H1 (cell line): ENCODE measurements around the gene PIGT. TPM values are rescaled to one million over a fixed set of nuclear protein-coding genes. Genes with fewer than 3 reads are reported as not detected.

Experiments used
- CTCF ChIA-PET: fragments of 300-600 bp; sonication (Branson Sonifier 250); formaldehyde crosslinking; loops from one replicate; lab custom pipeline; 2021; ENCODE audit not compliant: partially characterized antibody; lab: Charles Lee
- POLR2A ChIA-PET: fragments of 300-600 bp; sonication (Branson Sonifier 250); formaldehyde crosslinking; loops from one replicate; lab custom pipeline; 2021; ENCODE audit warnings: inconsistent platforms; ENCODE audit not compliant: partially characterized antibody; lab: Charles Lee
- DNase-seq, 2 experiments: peaks; one replicate each; pipeline versions ENCODE4 v3.0.0 to v3.0.0-alpha.2; 2010 to 2022; ENCODE audit warnings: low spot score in 2 of 2, low read depth in 1 of 2, mixed read lengths in 1 of 2
- FAIRE-seq: peaks from 2 replicates; lab custom pipeline; 2011; peaks lifted over from hg19 to GRCh38; lab: Jason Lieb, UNC
- H2AFZ ChIP-seq: 2 replicates; pipeline ENCODE4 v1.8.1; 2012; ENCODE audit warnings: low read length, inconsistent platforms
- H2AK5ac ChIP-seq: 2 replicates; pipeline ENCODE4 v1.6.1; 2013; ENCODE audit warnings: low read depth, low read length
- H2BK120ac ChIP-seq: replicated peaks from 2 replicates; pipeline ENCODE3; 2013; ENCODE audit warnings: low read depth, low read length, inconsistent platforms
- H2BK12ac ChIP-seq: 2 replicates; pipeline ENCODE4 v1.6.1; 2013; ENCODE audit warnings: low read depth, low read length
- H2BK15ac ChIP-seq: 2 replicates; pipeline ENCODE4 v1.6.1; 2013; ENCODE audit warnings: low read length
- H2BK20ac ChIP-seq: 2 replicates; pipeline ENCODE4 v1.6.1; 2013; ENCODE audit warnings: low read length
- H2BK5ac ChIP-seq: 2 replicates; pipeline ENCODE4 v1.6.1; 2013; ENCODE audit warnings: low read depth, low read length
- H3K14ac ChIP-seq: 2 replicates; pipeline ENCODE4 v1.6.1; 2013; ENCODE audit warnings: inconsistent platforms; ENCODE audit not compliant: insufficient read length
- H3K18ac ChIP-seq: 2 replicates; pipeline ENCODE4 v1.6.1; 2013; ENCODE audit warnings: low read length; ENCODE audit errors: extremely low read depth
- H3K23ac ChIP-seq: 2 replicates; pipeline ENCODE4 v1.6.1; 2013; ENCODE audit warnings: inconsistent platforms; ENCODE audit not compliant: insufficient read length
- H3K23me2 ChIP-seq: 2 replicates; pipeline ENCODE4 v1.6.1; 2013; ENCODE audit warnings: low read depth, low read length
- H3K27ac ChIP-seq: 2 replicates; pipeline ENCODE4 v1.6.1; 2011; ENCODE audit warnings: low read depth, low read length, inconsistent platforms
- H3K27me3 ChIP-seq, 4 experiments: replicated peaks in 1 of 4; 1 replicate in 1 of 4; 2 replicates in 3 of 4; pipeline versions ENCODE4 v1.6.1 to v1.8.1; 2011 to 2013; ENCODE audit warnings: low read length in 3 of 4, mild to moderate bottlenecking in 3 of 4, inconsistent platforms in 2 of 4, mixed read lengths in 2 of 4, moderate library complexity in 1 of 4; ENCODE audit not compliant: control insufficient read depth in 3 of 4, insufficient read depth in 3 of 4; ENCODE audit errors: extremely low read depth in 1 of 4
- H3K36me3 ChIP-seq, 4 experiments: 2 replicates each; pipeline versions ENCODE4 v1.6.1 to v1.8.1; 2011 to 2013; ENCODE audit warnings: mild to moderate bottlenecking in 4 of 4, low read length in 3 of 4, moderate library complexity in 2 of 4, control low read depth in 1 of 4, inconsistent platforms in 1 of 4; ENCODE audit not compliant: insufficient read depth in 4 of 4, control insufficient read depth in 2 of 4
- H3K4ac ChIP-seq: replicated peaks from 2 replicates; pipeline ENCODE3; 2013; ENCODE audit warnings: low read length, low read depth, mixed read lengths, inconsistent platforms; ENCODE audit not compliant: insufficient read length
- H3K4me1 ChIP-seq, 4 experiments: replicated peaks in 1 of 4; 1 replicate in 1 of 4; 2 replicates in 3 of 4; pipeline versions ENCODE4 v1.6.1 to v1.8.1; 2011 to 2013; ENCODE audit warnings: low read length in 3 of 4, inconsistent platforms in 2 of 4, mixed read lengths in 1 of 4; ENCODE audit not compliant: insufficient read depth in 4 of 4, control insufficient read depth in 3 of 4
- H3K4me2 ChIP-seq, 2 experiments: 2 replicates each; pipeline versions ENCODE4 v1.6.1 to v1.8.1; 2011 to 2013; ENCODE audit warnings: low read depth in 2 of 2, low read length in 2 of 2, control low read depth in 1 of 2, inconsistent platforms in 1 of 2, mild to moderate bottlenecking in 1 of 2; ENCODE audit not compliant: insufficient read depth in 1 of 2
- H3K4me3 ChIP-seq, 4 experiments: fragments of 200-600, 300-600 bp in 1 of 4; sonication (generic), shearing (Covaris generic), sonication (Bioruptor Twin) in 1 of 4; 2 replicates each; pipeline versions ENCODE4 v1.5.1 to v1.8.1; 2011 to 2016; ENCODE audit warnings: low read length in 4 of 4, low read depth in 3 of 4, control low read depth in 2 of 4, inconsistent platforms in 2 of 4, mild to moderate bottlenecking in 2 of 4, mixed read lengths in 1 of 4, moderate library complexity in 1 of 4; ENCODE audit not compliant: insufficient read depth in 2 of 4; ENCODE audit errors: extremely low read depth in 1 of 4
- H3K56ac ChIP-seq: replicated peaks from 2 replicates; pipeline ENCODE3; 2013; ENCODE audit warnings: low read depth, mild to moderate bottlenecking, mixed read lengths, low read length, inconsistent platforms; ENCODE audit not compliant: insufficient read length
- H3K79me1 ChIP-seq: 2 replicates; pipeline ENCODE4 v1.6.1; 2013; ENCODE audit warnings: low read depth, low read length, control low read depth
- H3K79me2 ChIP-seq, 2 experiments: 2 replicates each; pipeline versions ENCODE4 v1.6.1 to v1.8.1; 2012 to 2013; ENCODE audit warnings: low read length in 2 of 2, mild to moderate bottlenecking in 2 of 2, inconsistent platforms in 1 of 2; ENCODE audit not compliant: insufficient read depth in 2 of 2, control insufficient read depth in 1 of 2
- H3K9ac ChIP-seq, 4 experiments: replicated peaks in 1 of 4; 1 replicate in 1 of 4; 2 replicates in 3 of 4; pipeline versions ENCODE4 v1.6.1 to v1.8.1; 2011 to 2013; ENCODE audit warnings: low read depth in 3 of 4, low read length in 3 of 4, control low read depth in 2 of 4, mild to moderate bottlenecking in 2 of 4, moderate library complexity in 2 of 4, inconsistent platforms in 1 of 4; ENCODE audit errors: extremely low read depth in 1 of 4
- H3K9me3 ChIP-seq, 2 experiments: 2 replicates each; pipeline versions ENCODE4 v1.6.1 to v1.8.1; 2012 to 2013; ENCODE audit warnings: mild to moderate bottlenecking in 2 of 2, moderate library complexity in 2 of 2, control low read depth in 1 of 2, inconsistent platforms in 1 of 2, low read depth in 1 of 2, low read length in 1 of 2, mixed read lengths in 1 of 2; ENCODE audit not compliant: insufficient read depth in 2 of 2
- H4K20me1 ChIP-seq, 2 experiments: replicated peaks in 1 of 2; 2 replicates each; pipeline versions ENCODE3 to v1.8.1; 2011 to 2013; ENCODE audit warnings: inconsistent platforms in 2 of 2, low read length in 2 of 2, mild to moderate bottlenecking in 1 of 2; ENCODE audit not compliant: insufficient read depth in 2 of 2, control insufficient read depth in 1 of 2
- H4K5ac ChIP-seq: 2 replicates; pipeline ENCODE4 v1.6.1; 2013; ENCODE audit warnings: low read length, low read depth, mixed read lengths, inconsistent platforms; ENCODE audit not compliant: insufficient read length
- H4K8ac ChIP-seq: 2 replicates; pipeline ENCODE4 v1.8.0; 2013; ENCODE audit warnings: mild to moderate bottlenecking, moderate library complexity, low read length, inconsistent platforms; ENCODE audit not compliant: insufficient read depth; ENCODE audit errors: extremely low read depth
- H4K91ac ChIP-seq: replicated peaks from 2 replicates; pipeline ENCODE3; 2013; ENCODE audit warnings: low read length, mixed read lengths, inconsistent platforms; ENCODE audit not compliant: insufficient read length
- ATF3 ChIP-seq: IDR thresholded peaks from 2 replicates; pipeline ENCODE4 v1.6.1; 2011; ENCODE audit warnings: low read depth, mild to moderate bottlenecking, low read length; ENCODE audit not compliant: insufficient read depth
- BCL11A ChIP-seq, 2 experiments: IDR thresholded peaks; one replicate each; pipeline ENCODE4 v1.6.1; 2011; ENCODE audit warnings: low read depth in 2 of 2, low read length in 2 of 2, mild to moderate bottlenecking in 2 of 2
- CTBP2 ChIP-seq: IDR thresholded peaks from 2 replicates; pipeline ENCODE4 v1.7.0; 2011; ENCODE audit warnings: borderline replicate concordance, mild to moderate bottlenecking, moderate library complexity, mixed read lengths, low read length; ENCODE audit not compliant: insufficient read depth, insufficient read length
- CTCF ChIP-seq, 3 experiments: IDR thresholded peaks; 1 replicate in 2 of 3; 2 replicates in 1 of 3; pipeline versions ENCODE4 v1.5.1 to v1.6.1; 2011; ENCODE audit warnings: low read length in 3 of 3, mild to moderate bottlenecking in 3 of 3, inconsistent platforms in 2 of 3, low read depth in 1 of 3, moderate library complexity in 1 of 3; ENCODE audit not compliant: insufficient read depth in 1 of 3; ENCODE audit errors: control extremely low read depth in 1 of 3
- EP300 ChIP-seq, 2 experiments: IDR thresholded peaks; 1 replicate in 1 of 2; 2 replicates in 1 of 2; pipeline ENCODE4 v1.6.1; 2011 to 2012; ENCODE audit warnings: low read depth in 2 of 2, low read length in 2 of 2, mild to moderate bottlenecking in 2 of 2, borderline replicate concordance in 1 of 2, inconsistent platforms in 1 of 2, moderate library complexity in 1 of 2
- EZH2 ChIP-seq: fragments of 200-600 bp; sonication (generic); IDR thresholded peaks from 2 replicates; pipeline ENCODE4 v1.7.1; 2012; ENCODE audit warnings: low read depth, mild to moderate bottlenecking, moderate library complexity, low read length, inconsistent platforms; ENCODE audit not compliant: severe bottlenecking
- KDM5A ChIP-seq: fragments of 200-600 bp; IDR thresholded peaks from 2 replicates; pipeline ENCODE4 v1.7.1; 2012; ENCODE audit warnings: mild to moderate bottlenecking, low read length, inconsistent platforms, mixed read lengths
- NRF1 ChIP-seq: IDR thresholded peaks from 2 replicates; pipeline ENCODE4 v1.6.1; 2011; ENCODE audit warnings: mild to moderate bottlenecking, low read depth, low read length, improper control_type of control experiment
- ZNF274 ChIP-seq: IDR thresholded peaks from 2 replicates; pipeline ENCODE4 v1.7.0; 2012; ENCODE audit warnings: low read length, borderline replicate concordance; ENCODE audit errors: extremely low read depth
- WGBS, 2 experiments: shearing (Covaris generic) in 1 of 2; methylation state at CpG; one replicate each; pipeline versions ENCODE4 v1.1.6 to v1.1.7; 2013 to 2015; ENCODE audit warnings: low lambda C conversion rate in 2 of 2, mixed read lengths in 2 of 2, inconsistent platforms in 1 of 2, low coverage in 1 of 2, missing lambda C conversion rate in 1 of 2; ENCODE audit not compliant: insufficient replicate concordance in 2 of 2, insufficient coverage in 1 of 2, insufficient read length in 1 of 2; ENCODE audit errors: extremely low coverage in 1 of 2, missing lambda C conversion rate in 1 of 2; 5-methylcytosine and 5-hydroxymethylcytosine counted together
- polyA plus RNA-seq, 7 experiments: library from polyadenylated mRNA; depleted of rRNA in 3 of 7; stranded (reverse) in 5 of 7; unstranded in 2 of 7; fragments of >200 nt in 5 of 7; fragments of 200-250 nt in 2 of 7; gene quantifications; 1 replicate in 5 of 7; 2 replicates in 1 of 7; 4 replicates in 1 of 7; pipeline versions ENCODE4 v1.2.1 to v1.2.3, GENCODE V29; 2011 to 2013; ENCODE audit warnings: missing spikeins in 2 of 7, mixed read lengths in 2 of 7
- total RNA-seq: library from RNA; stranded (reverse); fragmentation: NEBNext Ultra II Directional; extraction: Animal tissue kit (Norgen Biotek cat#: 25700); gene quantifications from 2 replicates; pipeline ENCODE4 v1.2.1, GENCODE V29; 2021

The PIGT gene
- total and polyA plus RNA-seq, 2 of the 8 experiments (the other 6 are each of a cell fraction or from before 2014, with no cell fraction given), result 66.0 to 89.7 TPM

GRCh38 chr20:45410887-45411286, 5.1 kb upstream of the PIGT start:
- H2AFZ ChIP-seq, result no peak overlapping the region
- DNase-seq (no peak), FAIRE-seq (no peak)
- H2BK20ac ChIP-seq, result no peak overlapping the region
- no peak overlapping the region for H2BK12ac ChIP-seq
- H2BK5ac ChIP-seq, result no peak overlapping the region
- ChIA-PET CTCF (interaction anchor here (1.1 to 12.6 kb wide), 7 partner anchors 26 to 99 kb away, joined by 3 to 127 read pairs (median 4); partner anchors contain the start of genes SYS1 and TP53TG5), POLR2A (interaction anchor here (1.1 to 1.7 kb wide), 5 partner anchors 11 to 60 kb away, joined by 3 to 5 read pairs (median 3); partner anchors contain the start of gene SYS1)
- no peak overlapping the region for H3K56ac ChIP-seq
- no peak overlapping the region for H3K4me3 ChIP-seq
- H3K4ac ChIP-seq, result no peak overlapping the region
- H3K4me1 ChIP-seq, result peaks cover 0 to 11% (median 3%) of the 10 kb centered on the region in 4 experiments; a peak in 5 of 7 replicates
- peaks cover 4 to 5% of the 10 kb centered on the region in 2 experiments for H4K20me1 ChIP-seq
- H3K27ac ChIP-seq, result no peak overlapping the region
- H2BK15ac ChIP-seq, result no peak overlapping the region
- no peak overlapping the region for H3K9ac ChIP-seq
- H2AK5ac ChIP-seq, result no peak overlapping the region
- no peak overlapping the region for H3K23ac ChIP-seq
- H3K9me3 ChIP-seq, result no peaks in the 10 kb centered on the region
- peaks cover 0 to 4% (median 2%) of the 10 kb centered on the region in 4 experiments; a peak in 4 of 7 replicates for H3K27me3 ChIP-seq
- no peak overlapping the region for H4K5ac ChIP-seq
- H3K79me2 ChIP-seq, result peaks cover 0 to 9% of the 10 kb centered on the region in 2 experiments; a peak in 1 of 4 replicates
- H3K18ac ChIP-seq, result no peak overlapping the region
- H3K23me2 ChIP-seq, result peaks cover 18% of the 10 kb centered on the region
- no peak overlapping the region for H4K8ac ChIP-seq
- WGBS, 2 experiments, result 91% methylated on average over 8 of the region's 8 CpGs; no CpG with 5 or more reads in 1 of the 2 experiments
- H3K79me1 ChIP-seq, result no peaks in the 10 kb centered on the region
- no peak overlapping the region for H2BK120ac ChIP-seq
- H4K91ac ChIP-seq, result no peak overlapping the region
- no peak overlapping the region for H3K14ac ChIP-seq
- no peak overlapping the region for H3K4me2 ChIP-seq
- H3K36me3 ChIP-seq, result peaks cover 5 to 15% (median 13%) of the 10 kb centered on the region in 4 experiments
- no peak for TF ChIP-seq BCL11A (IDR thresholded peaks at IDR 0.05; ENCODE audit: low read depth in 2 of 2, low read length in 2 of 2)
- no peak for TF ChIP-seq ZNF274
- TF ChIP-seq KDM5A, result no peak
- no peak for TF ChIP-seq EP300 (IDR thresholded peaks at IDR 0.05; ENCODE audit: borderline replicate concordance in 1 of 2, low read depth in 2 of 2, low read length in 2 of 2)
- TF ChIP-seq CTCF (IDR thresholded peaks at IDR 0.05; ENCODE audit: control extremely low read depth in 1 of 3, insufficient read depth in 1 of 3, low read depth in 1 of 3, low read length in 3 of 3), result no peak
- no peak for TF ChIP-seq ATF3
- no peak for TF ChIP-seq CTBP2
- TF ChIP-seq EZH2, result no peak
- TF ChIP-seq NRF1, result no peak
